ENCODE measurements around the gene MSANTD7. TPM values are rescaled to one million over a fixed set of nuclear protein-coding genes. Genes with fewer than 3 reads are reported as not detected.
"Not testable (repeated sequence)": the region's sequence is repeated elsewhere in the genome, so short reads cannot be mapped to it uniquely, and the experiment has no call there.

MSANTD7 gene
- total RNA-seq, 2 experiments from 2014 or later, result 26.2 to 26.9 TPM

DNA sequence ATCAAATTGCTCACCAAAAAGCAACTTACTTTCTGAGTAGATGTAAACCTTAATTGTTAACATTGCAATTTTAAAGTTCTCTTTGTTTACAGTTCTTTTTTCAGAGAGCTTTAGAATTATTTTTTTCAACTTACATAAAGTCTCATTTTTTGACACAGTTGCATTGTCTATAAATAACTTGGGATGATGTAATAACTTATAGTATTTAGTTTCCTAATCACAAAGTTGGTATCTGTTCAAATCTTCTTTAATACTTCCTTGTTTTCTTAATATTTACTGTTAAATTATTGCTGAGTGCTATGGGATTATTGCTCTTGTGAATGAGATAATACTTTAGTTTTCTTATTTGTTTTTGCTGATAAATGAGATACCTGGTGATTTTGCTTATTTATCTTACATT, 21.7 kb downstream of the MSANTD7 start:
- H3K36me3 ChIP-seq (ENCODE audit: insufficient read depth, low read length), result peaks cover 43% of the 10 kb centered on the region
- Mint-ChIP-seq H3K9me3 (no peaks in the 10 kb centered on the region), H3K27me3 (no peaks in the 10 kb centered on the region), H3K4me3 (no peak overlapping the region), H3K4me1 (ENCODE audit: low read depth) (no peaks in the 10 kb centered on the region), H3K36me3 (ENCODE audit: low read depth) (peaks cover 74% of the 10 kb centered on the region), H3K27ac (no peak overlapping the region)
- H3K27ac ChIP-seq (ENCODE audit: low read depth in 1 of 2, low read length in 2 of 2), result no peak overlapping the region
- no peak for ATAC-seq (ENCODE audit: poor library complexity)
- TF ChIP-seq, protein P1, sequence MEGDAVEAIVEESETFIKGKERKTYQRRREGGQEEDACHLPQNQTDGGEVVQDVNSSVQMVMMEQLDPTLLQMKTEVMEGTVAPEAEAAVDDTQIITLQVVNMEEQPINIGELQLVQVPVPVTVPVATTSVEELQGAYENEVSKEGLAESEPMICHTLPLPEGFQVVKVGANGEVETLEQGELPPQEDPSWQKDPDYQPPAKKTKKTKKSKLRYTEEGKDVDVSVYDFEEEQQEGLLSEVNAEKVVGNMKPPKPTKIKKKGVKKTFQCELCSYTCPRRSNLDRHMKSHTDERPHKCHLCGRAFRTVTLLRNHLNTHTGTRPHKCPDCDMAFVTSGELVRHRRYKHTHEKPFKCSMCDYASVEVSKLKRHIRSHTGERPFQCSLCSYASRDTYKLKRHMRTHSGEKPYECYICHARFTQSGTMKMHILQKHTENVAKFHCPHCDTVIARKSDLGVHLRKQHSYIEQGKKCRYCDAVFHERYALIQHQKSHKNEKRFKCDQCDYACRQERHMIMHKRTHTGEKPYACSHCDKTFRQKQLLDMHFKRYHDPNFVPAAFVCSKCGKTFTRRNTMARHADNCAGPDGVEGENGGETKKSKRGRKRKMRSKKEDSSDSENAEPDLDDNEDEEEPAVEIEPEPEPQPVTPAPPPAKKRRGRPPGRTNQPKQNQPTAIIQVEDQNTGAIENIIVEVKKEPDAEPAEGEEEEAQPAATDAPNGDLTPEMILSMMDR (IDR thresholded peaks at IDR 0.05), result no peak
- H3K4me1 ChIP-seq (ENCODE audit: insufficient read depth, low read length), result no peaks in the 10 kb centered on the region
- ChIA-PET POLR2A (no interaction called here), CTCF (no interaction called here)
- no peaks in the 10 kb centered on the region for H3K27me3 ChIP-seq (ENCODE audit: control insufficient read depth in 1 of 2, insufficient read depth in 2 of 2, low read length in 2 of 2)
- intact Hi-C loops (cut with DNase I, micrococcal nuclease), result no loop called here
- no peaks in the 10 kb centered on the region for H3K9me3 ChIP-seq (ENCODE audit: control insufficient read depth in 1 of 2, insufficient read depth in 1 of 2, low read length in 2 of 2)
- DNase-seq, result no peak
- no peak overlapping the region for H3K4me3 ChIP-seq (ENCODE audit: low read length)

- no peak overlapping the region for H3K4me3 Mint-ChIP-seq
- POLR2A ChIA-PET, result no interaction called here
- Histone ChIP-seq H3K36me3 (ENCODE audit: insufficient read depth, low read length) (peaks cover 42% of the 10 kb centered on the region), H3K4me3 (ENCODE audit: low read length) (no peak overlapping the region), H3K27ac (ENCODE audit: low read depth in 1 of 2, low read length in 2 of 2) (no peak overlapping the region), H3K4me1 (ENCODE audit: insufficient read depth, low read length) (no peaks in the 10 kb centered on the region), H3K27me3 (ENCODE audit: control insufficient read depth in 1 of 2, insufficient read depth in 2 of 2, low read length in 2 of 2) (no peaks in the 10 kb centered on the region), H3K9me3 (ENCODE audit: control insufficient read depth in 1 of 2, insufficient read depth in 1 of 2, low read length in 2 of 2) (no peaks in the 10 kb centered on the region)
- no peak overlapping the region for H3K27ac Mint-ChIP-seq
- intact Hi-C loops (cut with DNase I, micrococcal nuclease), result no loop called here
- TF ChIP-seq, protein P1 (IDR thresholded peaks at IDR 0.05), result no peak
- peaks cover 68% of the 10 kb centered on the region for H3K36me3 Mint-ChIP-seq (ENCODE audit: low read depth)
- no peaks in the 10 kb centered on the region for H3K4me1 Mint-ChIP-seq (ENCODE audit: low read depth)
- DNase-seq, result no peak
- no peak for ATAC-seq (ENCODE audit: poor library complexity)
- no peaks in the 10 kb centered on the region for H3K9me3 Mint-ChIP-seq
- CTCF ChIA-PET, result no interaction called here
- no peaks in the 10 kb centered on the region for H3K27me3 Mint-ChIP-seq
Measured at GRCh38 chr10:14860791-14861190, 22.7 kb downstream of the MSANTD7 start.

GRCh38 chr10:14864466-14864865, 26.4 kb downstream of the MSANTD7 start:
- H3K27me3 Mint-ChIP-seq; H3K27ac ChIP-seq (ENCODE audit: low read depth in 1 of 2, low read length in 2 of 2); CTCF ChIA-PET; H3K4me1 ChIP-seq (ENCODE audit: insufficient read depth, low read length); H3K9me3 ChIP-seq (ENCODE audit: control insufficient read depth in 1 of 2, insufficient read depth in 1 of 2, low read length in 2 of 2); H3K4me3 Mint-ChIP-seq; H3K27me3 ChIP-seq (ENCODE audit: control insufficient read depth in 1 of 2, insufficient read depth in 2 of 2, low read length in 2 of 2); ATAC-seq (ENCODE audit: poor library complexity); H3K4me3 ChIP-seq (ENCODE audit: low read length); H3K9me3 Mint-ChIP-seq; H3K27ac Mint-ChIP-seq; H3K4me1 Mint-ChIP-seq (ENCODE audit: low read depth); POLR2A ChIA-PET; DNase-seq; intact Hi-C loops (cut with DNase I, micrococcal nuclease): not testable (repeated sequence)
- H3K36me3 ChIP-seq (ENCODE audit: insufficient read depth, low read length), result peaks cover 47% of the 10 kb centered on the region
- H3K36me3 Mint-ChIP-seq (ENCODE audit: low read depth), result peaks cover 66% of the 10 kb centered on the region

DNA sequence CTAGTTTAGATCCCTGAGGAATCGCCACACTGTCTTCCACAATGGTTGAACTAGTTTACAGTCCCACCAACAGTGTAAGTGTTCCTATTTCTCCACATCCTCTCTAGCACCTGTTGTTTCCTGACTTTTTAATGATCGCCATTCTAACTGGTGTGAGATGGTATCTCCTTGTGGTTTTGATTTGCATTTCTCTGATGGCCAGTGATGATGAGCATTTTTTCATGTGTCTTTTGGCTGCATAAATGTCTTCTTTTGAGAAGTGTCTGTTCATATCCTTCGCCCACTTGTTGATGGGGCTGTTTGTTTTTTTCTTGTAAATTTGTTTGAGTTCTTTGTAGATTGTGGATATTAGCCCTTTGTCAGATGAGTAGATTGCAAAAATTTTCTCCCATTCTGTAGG, 26.8 kb downstream of the MSANTD7 start:
- intact Hi-C loops (cut with DNase I, micrococcal nuclease); ATAC-seq (ENCODE audit: poor library complexity); DNase-seq; H3K27ac Mint-ChIP-seq; H3K9me3 Mint-ChIP-seq; CTCF ChIA-PET; H3K4me3 ChIP-seq (ENCODE audit: low read length); H3K9me3 ChIP-seq (ENCODE audit: control insufficient read depth in 1 of 2, insufficient read depth in 1 of 2, low read length in 2 of 2); H3K4me3 Mint-ChIP-seq; H3K27me3 ChIP-seq (ENCODE audit: control insufficient read depth in 1 of 2, insufficient read depth in 2 of 2, low read length in 2 of 2); H3K4me1 ChIP-seq (ENCODE audit: insufficient read depth, low read length); H3K4me1 Mint-ChIP-seq (ENCODE audit: low read depth); H3K27me3 Mint-ChIP-seq; H3K27ac ChIP-seq (ENCODE audit: low read depth in 1 of 2, low read length in 2 of 2): not testable (repeated sequence)
- peaks cover 51% of the 10 kb centered on the region for H3K36me3 ChIP-seq (ENCODE audit: insufficient read depth, low read length)
- H3K36me3 Mint-ChIP-seq (ENCODE audit: low read depth), result peaks cover 69% of the 10 kb centered on the region
- POLR2A ChIA-PET, result interaction anchor here (3.5 kb wide), 1 partner anchor 13 kb away, joined by 14 read pairs; the partner anchor contains the start of gene SUV39H2

Measured in CD4-positive, alpha-beta T cell (primary cell).